Kidney (tissue), 14 donors: ENCODE data around the gene COMMD6. TPM values are rescaled to one million over a fixed set of nuclear protein-coding genes. Genes with fewer than 3 reads are reported as not detected.
A peak's percentile ranks its signal among the peaks of the same experiment; 100 is the strongest.

Experiments
- DNase-seq, 5 donors: peaks; one replicate each; pipeline ENCODE4 v3.0.0-alpha.2; 2013 to 2020
- FAIRE-seq: peaks from 2 replicates; lab custom pipeline; 2012; peaks lifted over from hg19 to GRCh38; lab: Jason Lieb, UNC
- H3K27ac ChIP-seq, 2 donors: one replicate each; pipeline ENCODE4 v1.7.0; 2013; ENCODE audit warnings: low read depth in 2 of 2, low read length in 2 of 2, inconsistent platforms in 1 of 2
- H3K27me3 ChIP-seq: one replicate; pipeline ENCODE4 v1.7.1; 2013; ENCODE audit warnings: low read length, inconsistent platforms; ENCODE audit not compliant: control insufficient read depth, insufficient read depth
- H3K36me3 ChIP-seq, 3 donors: one replicate each; pipeline versions ENCODE4 v1.7.0 to v1.7.1; 2013; ENCODE audit warnings: low read length in 3 of 3, control low read depth in 1 of 3, inconsistent platforms in 1 of 3; ENCODE audit not compliant: insufficient read depth in 3 of 3, control insufficient read depth in 2 of 3
- H3K4me1 ChIP-seq, 3 donors: one replicate each; pipeline versions ENCODE4 v1.7.0 to v1.7.1; 2013; ENCODE audit warnings: low read length in 3 of 3, inconsistent platforms in 1 of 3, low read depth in 1 of 3; ENCODE audit not compliant: control insufficient read depth in 2 of 3, insufficient read depth in 2 of 3
- H3K4me3 ChIP-seq, 3 donors: one replicate each; pipeline versions ENCODE4 v1.7.0 to v1.8.1; 2013; ENCODE audit warnings: low read length in 3 of 3, control low read depth in 1 of 3, inconsistent platforms in 1 of 3
- H3K9ac ChIP-seq, 3 donors: one replicate each; pipeline versions ENCODE4 v1.7.0 to v1.7.1; 2013; ENCODE audit warnings: low read length in 3 of 3, control low read depth in 1 of 3, inconsistent platforms in 1 of 3
- H3K9me3 ChIP-seq, 3 donors: one replicate each; pipeline versions ENCODE4 v1.7.0 to v1.7.1; 2013; ENCODE audit warnings: low read length in 3 of 3, control low read depth in 1 of 3, inconsistent platforms in 1 of 3; ENCODE audit not compliant: control insufficient read depth in 2 of 3, insufficient read depth in 1 of 3
- intact Hi-C: fragments of 100-400 bp; cut with DNase I; formaldehyde crosslinking; loops from one replicate; pipeline ENCODE4 v1.11.1; 2022
- polyA plus RNA-seq: library from polyadenylated mRNA; stranded (reverse); fragments of 350-450 nt; fragmentation: Illumina TruSeq; extraction: RNeasy Lipid Tissue Mini Kit (QIAGEN cat#74804); gene quantifications from one replicate; pipeline ENCODE4 v1.2.3, GENCODE V29; 2014; ENCODE audit warnings: low read depth, low replicate concordance; ENCODE audit not compliant: insufficient read depth
- total RNA-seq: library from RNA; stranded (reverse); fragmentation: NEBNext Ultra II Directional; extraction: Animal tissue kit (Norgen Biotek cat#: 25700); gene quantifications from one replicate; pipeline ENCODE4 v1.2.1, GENCODE V29; 2021
- TF ChIP-seq, protein P1 (sequence below): IDR thresholded peaks from 3 replicates; pipeline ENCODE4 v1.5.1; 2012; ENCODE audit warnings: mild to moderate bottlenecking, moderate library complexity, borderline replicate concordance; ENCODE audit not compliant: insufficient read depth; ENCODE audit errors: extremely low read depth
- donor health status: control.
- donor health status: control.
- donor health status: control.
- donor health status: control.
- donor health status: control.
- donor health status: DM: yes; HTN: yes; CAD: no.
- donor health status: Normal renal cell carcinoma (clear cell type).

The COMMD6 gene
- total and polyA plus RNA-seq, 2 donors from 2014 or later, result 148 to 438 TPM

DNA sequence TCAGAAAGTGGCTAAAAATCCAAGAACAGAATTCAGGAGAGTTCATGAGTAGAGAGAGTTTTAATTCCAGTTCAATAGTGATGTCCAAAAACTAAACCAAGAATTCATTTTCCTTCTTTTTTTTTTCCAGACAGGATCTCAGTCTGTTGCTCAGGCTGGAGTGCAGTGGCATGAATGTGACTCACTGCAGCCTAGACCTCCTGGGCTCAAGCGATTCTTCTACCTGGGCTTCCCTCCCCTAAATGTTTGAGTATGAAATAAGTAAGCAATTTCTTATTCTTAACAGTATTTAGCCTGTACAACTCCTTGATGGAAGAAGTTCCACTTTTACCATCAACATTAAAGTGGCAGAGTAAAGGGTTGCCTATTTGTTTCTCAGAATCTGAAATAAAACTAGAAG is 3.8 kb downstream of the COMMD6 start:
- no peak for FAIRE-seq
- intact Hi-C loops, result no loop called here

DNA sequence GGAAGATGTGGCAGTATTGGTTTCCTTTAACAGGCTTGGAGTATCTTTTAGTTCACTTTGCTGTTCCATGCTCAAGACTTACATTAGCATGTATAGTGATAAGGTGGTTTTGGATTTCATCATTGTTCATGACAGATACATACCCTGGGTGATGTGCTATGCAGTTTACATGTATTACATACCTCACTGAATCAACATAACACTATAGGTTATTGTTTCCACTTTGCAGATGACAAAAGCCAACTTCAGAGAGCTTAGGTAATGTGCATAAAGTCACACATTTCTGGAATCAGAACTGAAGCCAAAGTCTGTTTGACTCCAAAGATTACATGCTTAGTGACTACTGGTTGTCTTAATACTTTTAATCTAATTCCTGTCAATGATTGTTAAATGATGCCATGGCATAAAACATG is 7.1 kb downstream of the COMMD6 start:
- Histone ChIP-seq H3K27me3 (no peaks in the 10 kb centered on the region), H3K36me3 (peaks cover 0 to 4% (median 3%) of the 10 kb centered on the region in 3 donors), H3K9me3 (no peaks in the 10 kb centered on the region), H3K4me3 (no peak overlapping the region), H3K9ac (no peak overlapping the region), H3K4me1 (no peaks in the 10 kb centered on the region), H3K27ac (no peak overlapping the region)
- DNase-seq, result no peak
- TF ChIP-seq, protein P1, sequence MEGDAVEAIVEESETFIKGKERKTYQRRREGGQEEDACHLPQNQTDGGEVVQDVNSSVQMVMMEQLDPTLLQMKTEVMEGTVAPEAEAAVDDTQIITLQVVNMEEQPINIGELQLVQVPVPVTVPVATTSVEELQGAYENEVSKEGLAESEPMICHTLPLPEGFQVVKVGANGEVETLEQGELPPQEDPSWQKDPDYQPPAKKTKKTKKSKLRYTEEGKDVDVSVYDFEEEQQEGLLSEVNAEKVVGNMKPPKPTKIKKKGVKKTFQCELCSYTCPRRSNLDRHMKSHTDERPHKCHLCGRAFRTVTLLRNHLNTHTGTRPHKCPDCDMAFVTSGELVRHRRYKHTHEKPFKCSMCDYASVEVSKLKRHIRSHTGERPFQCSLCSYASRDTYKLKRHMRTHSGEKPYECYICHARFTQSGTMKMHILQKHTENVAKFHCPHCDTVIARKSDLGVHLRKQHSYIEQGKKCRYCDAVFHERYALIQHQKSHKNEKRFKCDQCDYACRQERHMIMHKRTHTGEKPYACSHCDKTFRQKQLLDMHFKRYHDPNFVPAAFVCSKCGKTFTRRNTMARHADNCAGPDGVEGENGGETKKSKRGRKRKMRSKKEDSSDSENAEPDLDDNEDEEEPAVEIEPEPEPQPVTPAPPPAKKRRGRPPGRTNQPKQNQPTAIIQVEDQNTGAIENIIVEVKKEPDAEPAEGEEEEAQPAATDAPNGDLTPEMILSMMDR, result no peak
- FAIRE-seq, result no peak
- intact Hi-C loops, result no loop called here

More for the DNA sequence above, 3.8 kb downstream of the COMMD6 start:
- H3K27ac ChIP-seq, result no peak overlapping the region
- H3K4me1 ChIP-seq, result peaks cover 0 to 4% (median 0%) of the 10 kb centered on the region in 3 donors
- no peaks in the 10 kb centered on the region for H3K27me3 ChIP-seq
- TF ChIP-seq, protein P1, result no peak
- no peaks in the 10 kb centered on the region for H3K36me3 ChIP-seq
- no peaks in the 10 kb centered on the region for H3K9me3 ChIP-seq
- DNase-seq, result no peak
- no peak overlapping the region for H3K9ac ChIP-seq
- H3K4me3 ChIP-seq, result no peak overlapping the region

DNA sequence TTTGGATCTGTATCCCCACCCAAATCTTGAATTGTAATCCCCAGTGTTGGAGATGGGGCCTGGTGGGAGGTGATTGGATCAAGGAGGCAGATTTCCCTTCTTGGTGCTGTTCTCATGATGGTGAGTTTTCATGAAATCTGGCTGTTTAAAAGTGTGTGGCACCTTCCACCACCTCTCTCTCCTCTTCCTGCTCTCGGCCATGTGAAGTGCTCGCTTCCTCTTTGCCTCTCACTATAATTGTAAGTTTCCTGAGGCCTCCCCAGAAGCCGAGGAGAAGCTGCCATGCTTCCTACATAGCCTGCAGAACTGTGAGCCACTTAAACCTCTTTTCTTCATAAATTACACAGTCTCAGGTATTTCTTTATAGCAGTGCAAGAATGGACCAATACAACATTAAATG is 15.7 kb downstream of the COMMD6 start:
- Histone ChIP-seq H3K4me1 (no peaks in the 10 kb centered on the region), H3K4me3 (no peak overlapping the region), H3K27me3 (no peaks in the 10 kb centered on the region), H3K36me3 (peaks cover 0 to 5% (median 3%) of the 10 kb centered on the region in 3 donors), H3K9ac (no peak overlapping the region), H3K27ac (no peak overlapping the region), H3K9me3 (no peaks in the 10 kb centered on the region)
- DNase-seq (no peak), FAIRE-seq (no peak)
- intact Hi-C loops, result no loop called here
- TF ChIP-seq, protein P1, result no peak

DNA sequence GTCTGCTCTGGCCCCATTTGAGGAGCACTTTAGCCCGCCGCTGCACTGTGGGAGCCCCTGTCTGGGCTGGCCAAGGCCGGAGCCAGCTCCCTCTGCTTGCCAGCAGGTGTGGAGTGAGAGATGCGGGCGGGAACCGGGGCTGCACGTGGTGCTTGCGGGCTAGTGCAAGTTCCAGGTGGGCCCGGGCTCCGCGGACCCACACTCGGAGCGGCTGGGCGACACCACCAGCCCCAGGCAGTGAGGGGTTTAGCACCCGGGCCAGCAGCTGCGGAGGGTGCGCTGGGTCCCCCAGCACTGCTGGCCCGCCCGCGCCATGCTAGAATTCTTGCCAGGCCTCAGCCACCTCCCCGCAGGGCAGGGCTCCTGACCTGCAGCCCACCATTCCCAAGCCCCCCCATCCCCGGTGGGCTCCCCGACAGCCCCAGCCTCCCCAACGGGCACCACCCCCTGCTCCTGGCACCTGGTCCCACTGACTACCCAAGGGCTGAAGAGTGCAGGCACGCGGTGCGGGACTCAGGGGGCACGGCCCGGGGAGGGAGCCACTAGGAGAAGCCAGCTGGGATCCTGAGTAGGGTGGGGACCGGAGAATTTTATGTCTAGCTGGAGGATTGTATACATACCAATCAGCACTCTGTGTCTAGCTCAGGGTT is 19.1 kb downstream of the COMMD6 start:
- Histone ChIP-seq H3K4me3 (no peak overlapping the region), H3K9ac (no peak overlapping the region), H3K9me3 (no peaks in the 10 kb centered on the region), H3K4me1 (no peaks in the 10 kb centered on the region), H3K27ac (no peak overlapping the region), H3K27me3 (no peaks in the 10 kb centered on the region), H3K36me3 (no peaks in the 10 kb centered on the region)
- peak in 1 of 5 donors; percentile 75 for DNase-seq
- TF ChIP-seq, protein P1, result no peak
- intact Hi-C loops, result no loop called here
- no peak for FAIRE-seq
